ENCODE data around the gene KCTD1. TPM values are rescaled to one million over a fixed set of nuclear protein-coding genes. Genes with fewer than 3 reads are reported as not detected.
A peak's percentile ranks its signal among the peaks of the same experiment; 100 is the strongest.

KCTD1 gene
- total and polyA plus RNA-seq, 8 donors: 7.1 to 118 (median 12.9) TPM

GRCh38 chr18:26465431-26465830 lies 82.9 kb downstream of the KCTD1 start:
- peaks cover 0 to 12% (median 5%) of the 10 kb centered on the region in 4 donors for H3K4me1 ChIP-seq
- H3K4me3 ChIP-seq: no peak overlapping the region
- TF ChIP-seq, protein P1, sequence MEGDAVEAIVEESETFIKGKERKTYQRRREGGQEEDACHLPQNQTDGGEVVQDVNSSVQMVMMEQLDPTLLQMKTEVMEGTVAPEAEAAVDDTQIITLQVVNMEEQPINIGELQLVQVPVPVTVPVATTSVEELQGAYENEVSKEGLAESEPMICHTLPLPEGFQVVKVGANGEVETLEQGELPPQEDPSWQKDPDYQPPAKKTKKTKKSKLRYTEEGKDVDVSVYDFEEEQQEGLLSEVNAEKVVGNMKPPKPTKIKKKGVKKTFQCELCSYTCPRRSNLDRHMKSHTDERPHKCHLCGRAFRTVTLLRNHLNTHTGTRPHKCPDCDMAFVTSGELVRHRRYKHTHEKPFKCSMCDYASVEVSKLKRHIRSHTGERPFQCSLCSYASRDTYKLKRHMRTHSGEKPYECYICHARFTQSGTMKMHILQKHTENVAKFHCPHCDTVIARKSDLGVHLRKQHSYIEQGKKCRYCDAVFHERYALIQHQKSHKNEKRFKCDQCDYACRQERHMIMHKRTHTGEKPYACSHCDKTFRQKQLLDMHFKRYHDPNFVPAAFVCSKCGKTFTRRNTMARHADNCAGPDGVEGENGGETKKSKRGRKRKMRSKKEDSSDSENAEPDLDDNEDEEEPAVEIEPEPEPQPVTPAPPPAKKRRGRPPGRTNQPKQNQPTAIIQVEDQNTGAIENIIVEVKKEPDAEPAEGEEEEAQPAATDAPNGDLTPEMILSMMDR (IDR thresholded peaks at IDR 0.05): no peak
- TF ChIP-seq EP300 (IDR thresholded peaks at IDR 0.05) (no peak), POLR2A (IDR thresholded peaks at IDR 0.05) (no peak), POLR2AphosphoS5 (IDR thresholded peaks at IDR 0.05) (no peak)
- H3K36me3 ChIP-seq: peaks cover 0 to 3% (median under 1%) of the 10 kb centered on the region in 4 donors
- 95 to 99% (median 97%) methylated on average over 12 of the region's 12 CpGs for WGBS, 5 donors
- intact Hi-C loops (cut with DNase I; ENCODE audit: low total_unique reads): no loop called here
- H3K27ac ChIP-seq: no peak overlapping the region
- no peaks in the 10 kb centered on the region for H3K27me3 ChIP-seq
- DNase-seq: no peak
- no peaks in the 10 kb centered on the region for H3K9me3 ChIP-seq

DNA sequence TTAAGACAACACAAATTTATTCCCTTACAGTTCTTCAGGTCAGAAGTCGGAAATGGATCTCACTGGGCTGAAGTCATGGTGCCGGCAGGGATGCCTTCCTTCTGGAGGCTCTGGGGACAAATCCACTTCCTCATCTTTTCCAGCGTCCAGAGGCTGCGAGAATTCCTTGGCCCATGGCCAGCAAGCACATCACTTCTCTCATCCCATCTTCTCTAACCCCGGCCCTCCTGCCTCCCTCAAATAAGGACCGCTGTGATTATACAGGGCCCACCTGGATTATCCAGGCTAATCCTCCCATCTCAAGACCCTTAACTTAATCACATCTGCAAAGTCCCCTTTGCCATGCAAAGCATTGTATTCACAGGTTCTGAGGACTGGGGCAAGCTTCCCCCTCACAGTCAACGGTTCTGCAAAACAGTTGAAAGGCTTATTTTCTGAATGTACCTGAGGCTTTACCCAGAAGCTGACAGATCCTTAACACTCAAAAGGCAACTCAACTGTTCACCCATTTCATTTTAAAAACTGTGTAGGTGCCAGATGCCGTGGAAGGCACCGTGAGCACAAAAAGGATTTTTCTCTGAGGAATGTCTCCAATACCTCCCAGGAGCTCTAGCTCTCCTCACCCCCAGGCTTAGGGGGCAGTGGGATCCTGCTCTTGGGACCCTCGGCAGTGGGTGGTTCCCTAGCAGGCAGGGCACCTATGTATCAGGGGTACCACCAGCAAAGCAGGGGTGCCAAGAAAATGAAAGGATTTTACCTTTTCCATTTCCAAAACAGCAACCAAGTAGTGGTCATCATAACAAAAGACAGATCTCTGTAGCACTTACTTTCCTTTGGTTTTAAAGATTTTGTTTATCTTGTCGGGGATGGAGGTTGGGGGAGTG lies 84.0 kb downstream of the KCTD1 start:
- no peaks in the 10 kb centered on the region for H3K9me3 ChIP-seq
- no peak overlapping the region for H3K27ac ChIP-seq
- no peak overlapping the region for H3K4me3 ChIP-seq
- no peaks in the 10 kb centered on the region for H3K27me3 ChIP-seq
- TF ChIP-seq EP300 (IDR thresholded peaks at IDR 0.05): no peak
- TF ChIP-seq POLR2AphosphoS5 (IDR thresholded peaks at IDR 0.05): no peak
- TF ChIP-seq, protein P1 (IDR thresholded peaks at IDR 0.05): no peak
- TF ChIP-seq POLR2A (IDR thresholded peaks at IDR 0.05): no peak
- peaks cover 0 to 7% (median 3%) of the 10 kb centered on the region in 4 donors for H3K36me3 ChIP-seq
- WGBS, 5 donors: 82 to 89% (median 85%) methylated on average over 10 to 11 of the region's 11 CpGs
- no peak for DNase-seq
- intact Hi-C loops (cut with DNase I; ENCODE audit: low total_unique reads): no loop called here
- peaks cover 0 to 18% (median 7%) of the 10 kb centered on the region in 4 donors for H3K4me1 ChIP-seq

DNA sequence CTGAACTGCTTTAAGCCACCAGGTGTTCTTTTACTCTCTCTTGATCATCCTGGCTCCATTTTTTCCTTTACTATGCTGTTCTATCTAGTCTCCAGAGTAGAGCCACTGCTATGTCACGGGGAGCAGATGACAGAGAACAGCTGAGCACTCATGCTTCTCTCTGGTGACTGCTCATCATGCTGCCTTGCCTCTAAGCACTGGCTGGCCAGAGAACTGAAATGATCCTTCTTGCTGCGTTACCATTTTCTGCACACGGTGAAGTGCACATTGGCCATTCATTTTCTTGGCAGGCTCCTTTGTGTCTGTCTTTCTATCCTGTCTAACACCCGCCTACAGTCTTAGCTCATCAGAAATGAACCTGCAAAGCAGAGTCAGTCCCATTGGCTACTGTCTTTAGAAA lies 86.0 kb downstream of the KCTD1 start:
- intact Hi-C loops (cut with DNase I; ENCODE audit: low total_unique reads): no loop called here
- H3K36me3 ChIP-seq: peaks cover 0 to 22% (median 10%) of the 10 kb centered on the region in 4 donors
- no peaks in the 10 kb centered on the region for H3K27me3 ChIP-seq
- H3K9me3 ChIP-seq: no peaks in the 10 kb centered on the region
- H3K27ac ChIP-seq: no peak overlapping the region
- DNase-seq: no peak
- WGBS, 5 donors: 91 to 99% (median 95%) methylated on average over 4 of the region's 4 CpGs
- peaks cover 0 to 18% (median 7%) of the 10 kb centered on the region in 4 donors for H3K4me1 ChIP-seq
- TF ChIP-seq POLR2AphosphoS5 (IDR thresholded peaks at IDR 0.05) (no peak), EP300 (IDR thresholded peaks at IDR 0.05) (no peak), POLR2A (IDR thresholded peaks at IDR 0.05) (no peak)
- TF ChIP-seq, protein P1 (IDR thresholded peaks at IDR 0.05): no peak
- no peak overlapping the region for H3K4me3 ChIP-seq

- TF ChIP-seq, protein P1 (IDR thresholded peaks at IDR 0.05): no peak
- H3K9me3 ChIP-seq: no peaks in the 10 kb centered on the region
- H3K27me3 ChIP-seq: no peaks in the 10 kb centered on the region
- intact Hi-C loops (cut with DNase I; ENCODE audit: low total_unique reads): no loop called here
- peaks cover 0 to 24% (median 10%) of the 10 kb centered on the region in 4 donors for H3K36me3 ChIP-seq
- DNase-seq: no peak
- H3K4me3 ChIP-seq: no peak overlapping the region
- WGBS, 5 donors: 55 to 69% (median 64%) methylated on average over 3 of the region's 3 CpGs
- H3K4me1 ChIP-seq: peaks cover 0 to 18% (median 7%) of the 10 kb centered on the region in 4 donors
- peak overlapping the region in 1 of 5 donors; percentile 22 for H3K27ac ChIP-seq
Measured at GRCh38 chr18:26461405-26461804, 86.9 kb downstream of the KCTD1 start.

Measured in stomach (tissue), 9 donors.